SK-N-SH (cell line): Measurements from ENCODE around the gene FBXO3.

Source experiments
- RAD21 ChIP-seq: IDR thresholded peaks from 2 replicates; pipeline ENCODE4 v1.6.1; 2012; ENCODE audit warnings: mild to moderate bottlenecking, low read length
- TAF1 ChIP-seq: IDR thresholded peaks from 2 replicates; pipeline ENCODE4 v1.6.1; 2012; ENCODE audit warnings: low read depth, mild to moderate bottlenecking, low read length, moderate library complexity, borderline replicate concordance

- TF ChIP-seq RAD21, result no peak
- TF ChIP-seq TAF1, result no peak
Observed at GRCh38 chr11:33696931-33697638, 77.2 kb downstream of the FBXO3 start.
